Tibial nerve (tissue), 4 donors: ENCODE measurements around the gene HOXB2.

Experiments
- EP300 ChIP-seq, 2 donors: sonication (generic); formaldehyde crosslinking; IDR thresholded peaks; one replicate each; pipeline ENCODE4 v1.6.1; 2017; ENCODE audit warnings: antibody characterized with exemption in 2 of 2, mild to moderate bottlenecking in 1 of 2
- POLR2A ChIP-seq, 2 donors: fragments of 450-650 bp; IDR thresholded peaks; one replicate each; pipeline ENCODE4 v1.6.1; 2017; ENCODE audit warnings: antibody characterized with exemption in 2 of 2, mild to moderate bottlenecking in 2 of 2, moderate library complexity in 2 of 2
- TF ChIP-seq, protein P1 (sequence below), 5 experiments: fragments of 200-600 bp in 3 of 5; fragments of 450-650 bp in 2 of 5; sonication (generic) in 3 of 5; IDR thresholded peaks; one replicate each; pipeline ENCODE4 v1.5.1; 2016 to 2019; ENCODE audit warnings: antibody characterized with exemption in 5 of 5, mild to moderate bottlenecking in 3 of 5, moderate library complexity in 2 of 5

- TF ChIP-seq POLR2A (IDR thresholded peaks at IDR 0.05) (no peak), EP300 (IDR thresholded peaks at IDR 0.05) (no peak)
- TF ChIP-seq, protein P1, sequence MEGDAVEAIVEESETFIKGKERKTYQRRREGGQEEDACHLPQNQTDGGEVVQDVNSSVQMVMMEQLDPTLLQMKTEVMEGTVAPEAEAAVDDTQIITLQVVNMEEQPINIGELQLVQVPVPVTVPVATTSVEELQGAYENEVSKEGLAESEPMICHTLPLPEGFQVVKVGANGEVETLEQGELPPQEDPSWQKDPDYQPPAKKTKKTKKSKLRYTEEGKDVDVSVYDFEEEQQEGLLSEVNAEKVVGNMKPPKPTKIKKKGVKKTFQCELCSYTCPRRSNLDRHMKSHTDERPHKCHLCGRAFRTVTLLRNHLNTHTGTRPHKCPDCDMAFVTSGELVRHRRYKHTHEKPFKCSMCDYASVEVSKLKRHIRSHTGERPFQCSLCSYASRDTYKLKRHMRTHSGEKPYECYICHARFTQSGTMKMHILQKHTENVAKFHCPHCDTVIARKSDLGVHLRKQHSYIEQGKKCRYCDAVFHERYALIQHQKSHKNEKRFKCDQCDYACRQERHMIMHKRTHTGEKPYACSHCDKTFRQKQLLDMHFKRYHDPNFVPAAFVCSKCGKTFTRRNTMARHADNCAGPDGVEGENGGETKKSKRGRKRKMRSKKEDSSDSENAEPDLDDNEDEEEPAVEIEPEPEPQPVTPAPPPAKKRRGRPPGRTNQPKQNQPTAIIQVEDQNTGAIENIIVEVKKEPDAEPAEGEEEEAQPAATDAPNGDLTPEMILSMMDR (IDR thresholded peaks at IDR 0.05): no peak
Measured at GRCh38 chr17:48532261-48532660, 12.6 kb downstream of the HOXB2 start.
